WTC11 (cell line): Measurements from ENCODE around the gene MARF1. TPM values are rescaled to one million over a fixed set of nuclear protein-coding genes. Genes with fewer than 3 reads are reported as not detected.

Experiments
- ATAC-seq: fragments of 200-7000 bp; cut with Tn5 transposase; 2 replicates; pipeline ENCODE4 v1.10.0; 2021; ENCODE audit warnings: mild to moderate bottlenecking, moderate library complexity
- CTCF ChIA-PET: fragments of 300-600 bp; sonication (Branson Sonifier 250); formaldehyde crosslinking; loops from one replicate; lab custom pipeline; 2021; ENCODE audit warnings: antibody characterized with exemption; lab: Charles Lee
- POLR2A ChIA-PET: fragments of 350-600 bp; sonication (Branson Sonifier 250); formaldehyde crosslinking; loops from one replicate; lab custom pipeline; 2021; ENCODE audit warnings: antibody characterized with exemption; lab: Charles Lee
- DNase-seq: peaks from one replicate; pipeline ENCODE4 v3.0.0; 2021; ENCODE audit warnings: low spot score
- H3K27ac Mint-ChIP-seq: 2 replicates; pipeline ENCODE4 v1.8.0; 2021; ENCODE audit warnings: mixed read lengths
- H3K27me3 Mint-ChIP-seq: 2 replicates; pipeline ENCODE4 v1.8.0; 2021; ENCODE audit warnings: low read depth, mild to moderate bottlenecking, moderate library complexity, mixed read lengths
- H3K36me3 Mint-ChIP-seq: 2 replicates; pipeline ENCODE4 v1.8.0; 2021; ENCODE audit warnings: mixed read lengths
- H3K4me1 Mint-ChIP-seq: 2 replicates; pipeline ENCODE4 v1.8.0; 2022; ENCODE audit warnings: mixed read lengths
- H3K4me3 Mint-ChIP-seq: 2 replicates; pipeline ENCODE4 v1.8.0; 2021; ENCODE audit warnings: mild to moderate bottlenecking, moderate library complexity, mixed read lengths
- H3K9me3 Mint-ChIP-seq: 2 replicates; pipeline ENCODE4 v1.8.0; 2021; ENCODE audit warnings: mixed read lengths
- AFF4 ChIP-seq: sonication (generic); formaldehyde crosslinking; IDR thresholded peaks from 2 replicates; pipeline ENCODE4 v1.8.1; 2023; ENCODE audit warnings: mild to moderate bottlenecking, missing genetic modification reagents, borderline replicate concordance
- ATF1 ChIP-seq: sonication (generic); formaldehyde crosslinking; IDR thresholded peaks from 2 replicates; pipeline ENCODE4 v1.8.1; 2023; ENCODE audit warnings: mild to moderate bottlenecking, moderate library complexity, missing genetic modification reagents
- CREB1 ChIP-seq: sonication (generic); formaldehyde crosslinking; IDR thresholded peaks from 2 replicates; pipeline ENCODE4 v1.8.0; 2023; ENCODE audit warnings: mild to moderate bottlenecking, missing genetic modification reagents
- E2F4 ChIP-seq: sonication (generic); formaldehyde crosslinking; IDR thresholded peaks from 2 replicates; pipeline ENCODE4 v1.8.1; 2022; ENCODE audit warnings: low read depth, mild to moderate bottlenecking, moderate library complexity, missing genetic modification reagents, borderline replicate concordance
- E2F5 ChIP-seq: sonication (generic); formaldehyde crosslinking; IDR thresholded peaks from 2 replicates; pipeline ENCODE4 v1.8.1; 2022; ENCODE audit warnings: mild to moderate bottlenecking, moderate library complexity, missing genetic modification reagents
- EMX1 ChIP-seq: fragments of 250-450 bp; sonication (Bioruptor Pico); IDR thresholded peaks from 2 replicates; pipeline ENCODE4 v1.8.0; 2021; ENCODE audit warnings: mild to moderate bottlenecking
- ETV6 ChIP-seq: sonication (generic); formaldehyde crosslinking; IDR thresholded peaks from 2 replicates; pipeline ENCODE4 v1.8.1; 2022; ENCODE audit warnings: mild to moderate bottlenecking, missing genetic modification reagents
- FOXJ3 ChIP-seq: sonication (generic); formaldehyde crosslinking; IDR thresholded peaks from 2 replicates; pipeline ENCODE4 v1.9.0; 2021; ENCODE audit warnings: missing genetic modification reagents, mild to moderate bottlenecking, borderline replicate concordance
- GABPB1 ChIP-seq: sonication (generic); formaldehyde crosslinking; IDR thresholded peaks from 2 replicates; pipeline ENCODE4 v1.8.1; 2023; ENCODE audit warnings: mild to moderate bottlenecking, missing genetic modification reagents
- IRF1 ChIP-seq: sonication (generic); formaldehyde crosslinking; IDR thresholded peaks from 2 replicates; pipeline ENCODE4 v1.8.0; 2023; ENCODE audit warnings: missing genetic modification reagents
- MXD4 ChIP-seq: fragments of 250-450 bp; sonication (Bioruptor Pico); IDR thresholded peaks from 2 replicates; pipeline ENCODE4 v1.8.0; 2021; ENCODE audit warnings: mild to moderate bottlenecking, moderate library complexity, borderline replicate concordance
- MYBL2 ChIP-seq: sonication (generic); formaldehyde crosslinking; IDR thresholded peaks from 2 replicates; pipeline ENCODE4 v1.8.1; 2023; ENCODE audit warnings: mild to moderate bottlenecking, moderate library complexity, missing genetic modification reagents
- NFE2L1 ChIP-seq: sonication (generic); formaldehyde crosslinking; IDR thresholded peaks from 2 replicates; pipeline ENCODE4 v1.8.1; 2023; ENCODE audit warnings: missing genetic modification reagents
- RELA ChIP-seq: sonication (generic); formaldehyde crosslinking; IDR thresholded peaks from 2 replicates; pipeline ENCODE4 v1.8.1; 2022; ENCODE audit warnings: missing genetic modification reagents, mild to moderate bottlenecking, borderline replicate concordance
- RORB ChIP-seq: fragments of 250-450 bp; sonication (Bioruptor Pico); IDR thresholded peaks from 2 replicates; pipeline ENCODE4 v1.9.0; 2021; ENCODE audit warnings: mild to moderate bottlenecking
- SMAD3 ChIP-seq: sonication (generic); formaldehyde crosslinking; IDR thresholded peaks from 2 replicates; pipeline ENCODE4 v1.8.0; 2022; ENCODE audit warnings: missing genetic modification reagents, mild to moderate bottlenecking, borderline replicate concordance
- SMAD4 ChIP-seq: sonication (generic); formaldehyde crosslinking; IDR thresholded peaks from 2 replicates; pipeline ENCODE4 v1.8.0; 2022; ENCODE audit warnings: mild to moderate bottlenecking, missing genetic modification reagents
- USF1 ChIP-seq: sonication (generic); formaldehyde crosslinking; IDR thresholded peaks from 2 replicates; pipeline ENCODE4 v1.8.0; 2022; ENCODE audit warnings: mild to moderate bottlenecking, missing genetic modification reagents
- ZNF138 ChIP-seq: sonication (generic); formaldehyde crosslinking; conservative IDR thresholded peaks from 2 replicates; pipeline ENCODE4 v1.8.1; 2022; ENCODE audit warnings: mild to moderate bottlenecking, moderate library complexity, missing genetic modification reagents
- ZNF423 ChIP-seq: fragments of 250-450 bp; sonication (Bioruptor Pico); IDR thresholded peaks from 2 replicates; pipeline ENCODE4 v2.1.2; 2022; ENCODE audit warnings: mild to moderate bottlenecking, moderate library complexity
- ZNF425 ChIP-seq: fragments of 250-450 bp; sonication (Bioruptor Pico); conservative IDR thresholded peaks from 2 replicates; pipeline ENCODE4 v1.9.0; 2021; ENCODE audit warnings: mild to moderate bottlenecking
- total RNA-seq: library from RNA; stranded (reverse); gene quantifications from 3 replicates; pipeline ENCODE4 v1.2.3, GENCODE V29; 2021

Gene MARF1
- total RNA-seq, 1 experiment from 2014 or later, result 31.9 TPM

GRCh38 chr16:15586716-15587115 lies 56.2 kb downstream of the MARF1 start:
- ChIA-PET CTCF (no interaction called here), POLR2A (interaction anchor here (0.6 kb wide), 1 partner anchor 36 kb away, joined by 3 read pairs; no protein-coding TSS in a partner anchor)
- Mint-ChIP-seq H3K36me3 (peaks cover 48% of the 10 kb centered on the region), H3K27me3 (no peaks in the 10 kb centered on the region), H3K27ac (no peak overlapping the region), H3K9me3 (peaks cover 34% of the 10 kb centered on the region), H3K4me1 (no peaks in the 10 kb centered on the region), H3K4me3 (no peak overlapping the region)
- no peak for ATAC-seq
- DNase-seq, result no peak
- TF ChIP-seq GABPB1 (CRISPR knock-in tag) (no peak), IRF1 (CRISPR knock-in tag) (no peak), FOXJ3 (CRISPR knock-in tag) (no peak), AFF4 (no peak), ATF1 (CRISPR knock-in tag) (no peak), EMX1 (CRISPR knock-in tag) (no peak), ETV6 (no peak), USF1 (CRISPR knock-in tag) (no peak), SMAD4 (no peak), RORB (CRISPR knock-in tag) (no peak), RELA (CRISPR knock-in tag) (no peak), MYBL2 (CRISPR knock-in tag) (no peak), MXD4 (no peak), ZNF425 (CRISPR knock-in tag) (no peak), SMAD3 (no peak), ZNF423 (no peak), NFE2L1 (CRISPR knock-in tag) (no peak), E2F4 (CRISPR knock-in tag) (no peak)

GRCh38 chr16:15585956-15586355 lies 57.0 kb downstream of the MARF1 start:
- Mint-ChIP-seq H3K4me1 (no peaks in the 10 kb centered on the region), H3K4me3 (no peak overlapping the region), H3K9me3 (peaks cover 34% of the 10 kb centered on the region), H3K36me3 (peaks cover 48% of the 10 kb centered on the region)
- POLR2A ChIA-PET, result interaction anchor here (0.6 kb wide), 1 partner anchor 25 kb away, joined by 4 read pairs; no protein-coding TSS in a partner anchor
- TF ChIP-seq FOXJ3 (CRISPR knock-in tag) (no peak), ZNF138 (CRISPR knock-in tag) (no peak), E2F5 (no peak), CREB1 (no peak)
- TF ChIP-seq, all 79 proteins: peak for 0
- DNase-seq (no peak), ATAC-seq (no peak)
- CTCF ChIA-PET, result no interaction called here
- H3K27me3 Mint-ChIP-seq, result no peaks in the 10 kb centered on the region
- H3K27ac Mint-ChIP-seq, result no peak overlapping the region
